Glutamatergic neuron (in vitro differentiated cells): ENCODE data around the gene LHFPL3. TPM values are rescaled to one million over a fixed set of nuclear protein-coding genes. Genes with fewer than 3 reads are reported as not detected.

ENCODE experiments used
- DNase-seq: peaks from one replicate; pipeline ENCODE4 v3.0.0; 2022
- H3K27ac Mint-ChIP-seq: one replicate; pipeline ENCODE4 v1.8.0; 2020; ENCODE audit warnings: mild to moderate bottlenecking, mixed read lengths, inconsistent platforms; ENCODE audit not compliant: unreplicated experiment
- H3K27me3 Mint-ChIP-seq: one replicate; pipeline ENCODE4 v1.8.0; 2020; ENCODE audit warnings: mild to moderate bottlenecking, moderate library complexity, mixed read lengths, inconsistent platforms; ENCODE audit not compliant: unreplicated experiment
- H3K36me3 Mint-ChIP-seq: one replicate; pipeline ENCODE4 v1.8.0; 2020; ENCODE audit warnings: mild to moderate bottlenecking, mixed read lengths, inconsistent platforms; ENCODE audit not compliant: unreplicated experiment
- H3K4me1 Mint-ChIP-seq: one replicate; pipeline ENCODE4 v1.8.0; 2020; ENCODE audit warnings: mild to moderate bottlenecking, low read depth, mixed read lengths, inconsistent platforms; ENCODE audit not compliant: unreplicated experiment
- H3K4me3 Mint-ChIP-seq: one replicate; pipeline ENCODE4 v1.8.0; 2020; ENCODE audit warnings: mild to moderate bottlenecking, mixed read lengths, inconsistent platforms; ENCODE audit not compliant: unreplicated experiment
- H3K9me3 Mint-ChIP-seq: one replicate; pipeline ENCODE4 v1.8.0; 2020; ENCODE audit warnings: mild to moderate bottlenecking, moderate library complexity, mixed read lengths, inconsistent platforms; ENCODE audit not compliant: unreplicated experiment
- total RNA-seq: library from RNA; stranded (reverse); fragmentation: NEBNext Ultra II Directional; extraction: Animal tissue kit (Norgen Biotek cat#: 25700); gene quantifications from one replicate; pipeline ENCODE4 v1.2.1, GENCODE V29; 2021; ENCODE audit not compliant: unreplicated experiment
- TF ChIP-seq, protein P1 (sequence below): fragments of 200-600 bp; sonication (generic); IDR thresholded peaks from one replicate; pipeline ENCODE4 v1.5.0; 2021; ENCODE audit not compliant: partially characterized antibody, unreplicated experiment

Gene LHFPL3
- total RNA-seq, 1 donor from 2014 or later, result not detected

- no peak overlapping the region for H3K4me3 Mint-ChIP-seq
- H3K4me1 Mint-ChIP-seq, result no peaks in the 10 kb centered on the region
- DNase-seq, result no peak
- no peak overlapping the region for H3K27ac Mint-ChIP-seq
- H3K9me3 Mint-ChIP-seq, result no peaks in the 10 kb centered on the region
- H3K27me3 Mint-ChIP-seq, result no peaks in the 10 kb centered on the region
- H3K36me3 Mint-ChIP-seq, result peaks cover 4% of the 10 kb centered on the region
- TF ChIP-seq, protein P1, sequence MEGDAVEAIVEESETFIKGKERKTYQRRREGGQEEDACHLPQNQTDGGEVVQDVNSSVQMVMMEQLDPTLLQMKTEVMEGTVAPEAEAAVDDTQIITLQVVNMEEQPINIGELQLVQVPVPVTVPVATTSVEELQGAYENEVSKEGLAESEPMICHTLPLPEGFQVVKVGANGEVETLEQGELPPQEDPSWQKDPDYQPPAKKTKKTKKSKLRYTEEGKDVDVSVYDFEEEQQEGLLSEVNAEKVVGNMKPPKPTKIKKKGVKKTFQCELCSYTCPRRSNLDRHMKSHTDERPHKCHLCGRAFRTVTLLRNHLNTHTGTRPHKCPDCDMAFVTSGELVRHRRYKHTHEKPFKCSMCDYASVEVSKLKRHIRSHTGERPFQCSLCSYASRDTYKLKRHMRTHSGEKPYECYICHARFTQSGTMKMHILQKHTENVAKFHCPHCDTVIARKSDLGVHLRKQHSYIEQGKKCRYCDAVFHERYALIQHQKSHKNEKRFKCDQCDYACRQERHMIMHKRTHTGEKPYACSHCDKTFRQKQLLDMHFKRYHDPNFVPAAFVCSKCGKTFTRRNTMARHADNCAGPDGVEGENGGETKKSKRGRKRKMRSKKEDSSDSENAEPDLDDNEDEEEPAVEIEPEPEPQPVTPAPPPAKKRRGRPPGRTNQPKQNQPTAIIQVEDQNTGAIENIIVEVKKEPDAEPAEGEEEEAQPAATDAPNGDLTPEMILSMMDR, result no peak
Measured at GRCh38 chr7:104509874-104510273, 181.5 kb downstream of the LHFPL3 start.

DNA sequence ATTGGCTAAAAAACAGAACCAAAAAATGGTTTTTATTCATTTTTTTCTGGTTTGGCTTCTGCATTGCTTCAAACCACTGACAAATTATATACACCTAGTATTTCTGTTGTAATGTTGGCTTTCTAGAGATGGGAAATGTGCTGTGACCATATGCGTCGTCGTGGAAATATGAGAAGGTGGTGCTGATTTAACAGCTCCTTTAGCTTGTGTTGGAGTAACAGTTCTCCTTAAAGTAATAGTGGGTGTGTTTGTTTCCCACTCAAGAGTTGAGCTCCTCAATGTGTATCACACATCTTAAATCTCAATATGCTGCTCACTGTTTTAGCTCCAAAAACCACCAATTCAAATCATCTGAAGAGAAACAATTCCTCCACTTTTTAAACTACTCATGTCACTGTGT lies 196.4 kb downstream of the LHFPL3 start:
- no peak overlapping the region for H3K4me3 Mint-ChIP-seq

DNA sequence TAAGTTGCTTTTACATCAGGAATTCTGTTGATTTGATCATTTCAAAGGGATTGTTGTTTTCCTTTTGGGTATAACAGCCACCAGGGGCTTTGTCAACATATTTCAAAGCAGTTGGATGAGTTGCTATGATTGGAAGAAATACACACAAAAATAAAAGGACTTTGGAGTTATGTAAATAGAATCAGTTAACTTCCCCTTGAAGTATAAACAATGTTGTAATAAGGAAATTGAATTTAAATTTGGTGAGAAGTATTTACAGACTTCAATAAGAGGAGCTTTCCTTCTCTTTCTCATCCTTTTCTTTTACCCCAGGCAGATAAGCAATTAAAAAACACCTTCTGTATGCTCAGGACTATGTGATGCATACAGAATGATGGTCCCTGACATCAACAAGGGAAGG lies 199.7 kb downstream of the LHFPL3 start:
- H3K36me3 Mint-ChIP-seq, result no peaks in the 10 kb centered on the region
- H3K9me3 Mint-ChIP-seq, result no peaks in the 10 kb centered on the region
- no peak overlapping the region for H3K4me3 Mint-ChIP-seq
- no peak overlapping the region for H3K27ac Mint-ChIP-seq
- H3K4me1 Mint-ChIP-seq, result no peaks in the 10 kb centered on the region
- DNase-seq, result no peak
- no peaks in the 10 kb centered on the region for H3K27me3 Mint-ChIP-seq
- TF ChIP-seq, protein P1, result no peak

More for the DNA sequence above, 196.4 kb downstream of the LHFPL3 start:
- TF ChIP-seq, protein P1, result no peak
- H3K27me3 Mint-ChIP-seq, result no peaks in the 10 kb centered on the region
- no peaks in the 10 kb centered on the region for H3K9me3 Mint-ChIP-seq
- H3K36me3 Mint-ChIP-seq, result no peaks in the 10 kb centered on the region
- DNase-seq, result no peak
- H3K4me1 Mint-ChIP-seq, result no peaks in the 10 kb centered on the region
- H3K27ac Mint-ChIP-seq, result no peak overlapping the region

- no peaks in the 10 kb centered on the region for H3K36me3 Mint-ChIP-seq
- DNase-seq, result no peak
- H3K27me3 Mint-ChIP-seq, result no peaks in the 10 kb centered on the region
- H3K27ac Mint-ChIP-seq, result no peak overlapping the region
- TF ChIP-seq, protein P1, result no peak
- no peak overlapping the region for H3K4me3 Mint-ChIP-seq
- no peaks in the 10 kb centered on the region for H3K9me3 Mint-ChIP-seq
- H3K4me1 Mint-ChIP-seq, result no peaks in the 10 kb centered on the region
Measured at GRCh38 chr7:104529567-104529966, 201.2 kb downstream of the LHFPL3 start.

DNA sequence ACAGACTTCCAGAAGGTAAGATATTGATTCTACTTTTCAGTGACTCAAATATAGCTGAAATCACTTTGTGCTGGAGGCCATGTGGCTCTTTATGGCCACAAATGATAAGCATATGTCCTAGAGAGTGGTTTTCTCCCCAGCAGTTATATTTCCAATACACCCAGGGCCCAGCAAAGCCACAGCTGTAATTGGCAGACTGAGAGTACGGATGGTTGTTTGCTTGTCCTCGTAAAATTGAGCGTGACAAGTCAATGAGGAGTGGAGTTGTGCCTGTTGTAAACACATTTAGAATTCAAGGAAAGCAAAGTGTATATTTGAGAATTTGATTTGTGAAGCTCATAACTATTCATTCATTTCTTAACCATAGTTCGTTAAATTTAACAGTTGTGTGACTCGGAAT lies 201.8 kb downstream of the LHFPL3 start:
- Mint-ChIP-seq H3K27me3 (no peaks in the 10 kb centered on the region), H3K27ac (no peak overlapping the region), H3K4me1 (no peaks in the 10 kb centered on the region), H3K36me3 (no peaks in the 10 kb centered on the region), H3K4me3 (no peak overlapping the region), H3K9me3 (no peaks in the 10 kb centered on the region)
- no peak for DNase-seq
- TF ChIP-seq, protein P1, result no peak
